CD4-positive, alpha-beta T cell treated with Interleukin-10 for 1 hour (primary cell): ENCODE results near the gene MKNK2.
"Not testable (repeated sequence)": the region's sequence is repeated elsewhere in the genome, so short reads cannot be mapped to it uniquely, and the experiment has no call there.

Experiments
- DNase-seq: peaks from one replicate; pipeline ENCODE4 v3.0.0-alpha.2; 2020

Gene MKNK2

GRCh38 chr19:2050991-2051772 lies at the start of gene MKNK2:
Gene MKNK2 (minus strand): TSS chr19:2051244. CDS start chr19:2050851, 393 bp downstream.
- peak; percentile 92 for DNase-seq

- DNase-seq = no peak
These were observed 49.6 kb upstream of the MKNK2 start for GRCh38 chr19:2100719-2101061.

GRCh38 chr19:2099937-2100718 lies 49.1 kb upstream of the MKNK2 start:
- DNase-seq = no peak

- no peak for DNase-seq
These were observed 48.0 kb upstream of the MKNK2 start for GRCh38 chr19:2099054-2099501.

- no peak for DNase-seq
These were observed 46.9 kb upstream of the MKNK2 start for GRCh38 chr19:2097886-2098327.

- peak; percentile 77 for DNase-seq
These were observed 46.3 kb upstream of the MKNK2 start for GRCh38 chr19:2097203-2097885.

GRCh38 chr19:2096480-2097202 lies 45.6 kb upstream of the MKNK2 start, which contains the start of gene IZUMO4:
Gene IZUMO4 (plus strand): TSS chr19:2096915. CDS start chr19:2096946, 31 bp downstream.
- peak; percentile 99 for DNase-seq

GRCh38 chr19:2096034-2096479 lies 45.0 kb upstream of the MKNK2 start, which contains the start of gene MOB3A:
Gene MOB3A (minus strand): TSS chr19:2096326. CDS start chr19:2078560, 17,766 bp downstream.
- DNase-seq = peak; percentile 90

- DNase-seq = not testable (repeated sequence)
These were observed 41.0 kb upstream of the MKNK2 start for GRCh38 chr19:2091926-2092525.

- DNase-seq = no peak
These were observed 38.6 kb upstream of the MKNK2 start for GRCh38 chr19:2089727-2090053.

GRCh38 chr19:2089001-2089711 lies 38.1 kb upstream of the MKNK2 start:
- no peak for DNase-seq

- peak; percentile 56 for DNase-seq
These were observed 36.6 kb upstream of the MKNK2 start for GRCh38 chr19:2087621-2088100.

- DNase-seq = not testable (repeated sequence)
These were observed 35.9 kb upstream of the MKNK2 start for GRCh38 chr19:2086695-2087620.

GRCh38 chr19:2084993-2085720 lies 34.1 kb upstream of the MKNK2 start:
- peak; percentile 97 for DNase-seq

GRCh38 chr19:2083174-2083854 lies 32.3 kb upstream of the MKNK2 start:
- DNase-seq = peak; percentile 77

GRCh38 chr19:2081873-2082810 lies 31.1 kb upstream of the MKNK2 start:
- peak; percentile 74 for DNase-seq

- no peak for DNase-seq
These were observed 29.4 kb upstream of the MKNK2 start for GRCh38 chr19:2080336-2080988.
